Body of pancreas (tissue), 4 donors: Measurements from ENCODE around the gene FYCO1. TPM values are rescaled to one million over a fixed set of nuclear protein-coding genes. Genes with fewer than 3 reads are reported as not detected.

Experiments used
- ATAC-seq: fragments of 150-250 bp; one replicate; pipeline ENCODE4 v1.9.1; 2016
- DNase-seq, 4 donors: peaks; one replicate each; pipeline ENCODE4 v3.0.0-alpha.2; 2019
- H3K27ac ChIP-seq, 4 donors: fragments of 200-600 bp; sonication (generic); 1 replicate in 3 of 4; 2 replicates in 1 of 4; pipeline versions ENCODE4 v1.5.1 to v1.6.1; 2016 to 2019; ENCODE audit warnings: mild to moderate bottlenecking in 1 of 4, mixed read lengths in 1 of 4, moderate library complexity in 1 of 4
- H3K27me3 ChIP-seq, 2 donors: fragments of 200-600 bp; sonication (generic); one replicate each; pipeline ENCODE4 v1.6.0; 2016; ENCODE audit warnings: mild to moderate bottlenecking in 1 of 2
- H3K36me3 ChIP-seq, 2 donors: fragments of 200-600 bp; sonication (generic); replicated peaks in 1 of 2; 2 replicates each; pipeline ENCODE4 v1.5.1; 2016; ENCODE audit warnings: low read depth in 2 of 2; ENCODE audit not compliant: insufficient read depth in 1 of 2
- H3K4me1 ChIP-seq: fragments of 200-600 bp; sonication (generic); one replicate; pipeline ENCODE4 v1.6.0; 2016
- H3K4me3 ChIP-seq, 2 donors: fragments of 200-600 bp; sonication (generic); 1 replicate in 1 of 2; 2 replicates in 1 of 2; pipeline ENCODE4 v1.5.1; 2016 to 2019
- H3K9me3 ChIP-seq, 3 donors: fragments of 200-600 bp; sonication (generic); 1 replicate in 2 of 3; 2 replicates in 1 of 3; pipeline ENCODE4 v1.5.1; 2016
- CTCF ChIP-seq, 7 experiments: fragments of 450-650 bp in 4 of 7; fragments of 200-600 bp in 3 of 7; sonication (generic) in 3 of 7; IDR thresholded peaks; one replicate each; pipeline ENCODE4 v1.5.1; 2016 to 2019; ENCODE audit warnings: antibody characterized with exemption in 7 of 7
- POLR2A ChIP-seq, 3 donors: fragments of 450-650 bp; IDR thresholded peaks; one replicate each; pipeline ENCODE4 v1.6.1; 2016; ENCODE audit warnings: antibody characterized with exemption in 3 of 3, mild to moderate bottlenecking in 2 of 3
- WGBS, 2 donors: methylation state at CpG; one replicate each; pipeline ENCODE4 v1.1.5; 2017; 5-methylcytosine and 5-hydroxymethylcytosine counted together
- intact Hi-C: fragments of 100-400 bp; cut with DNase I; formaldehyde crosslinking; loops from one replicate; pipeline ENCODE4 v1.15.1; 2023
- total RNA-seq, 2 donors: library from RNA; depleted of rRNA; stranded (reverse); fragments of >200 nt; gene quantifications; one replicate each; pipeline ENCODE4 v1.1.0, GENCODE V29; 2016

FYCO1 gene
- total RNA-seq, 2 donors from 2014 or later, result 20.0 to 25.4 TPM

DNA sequence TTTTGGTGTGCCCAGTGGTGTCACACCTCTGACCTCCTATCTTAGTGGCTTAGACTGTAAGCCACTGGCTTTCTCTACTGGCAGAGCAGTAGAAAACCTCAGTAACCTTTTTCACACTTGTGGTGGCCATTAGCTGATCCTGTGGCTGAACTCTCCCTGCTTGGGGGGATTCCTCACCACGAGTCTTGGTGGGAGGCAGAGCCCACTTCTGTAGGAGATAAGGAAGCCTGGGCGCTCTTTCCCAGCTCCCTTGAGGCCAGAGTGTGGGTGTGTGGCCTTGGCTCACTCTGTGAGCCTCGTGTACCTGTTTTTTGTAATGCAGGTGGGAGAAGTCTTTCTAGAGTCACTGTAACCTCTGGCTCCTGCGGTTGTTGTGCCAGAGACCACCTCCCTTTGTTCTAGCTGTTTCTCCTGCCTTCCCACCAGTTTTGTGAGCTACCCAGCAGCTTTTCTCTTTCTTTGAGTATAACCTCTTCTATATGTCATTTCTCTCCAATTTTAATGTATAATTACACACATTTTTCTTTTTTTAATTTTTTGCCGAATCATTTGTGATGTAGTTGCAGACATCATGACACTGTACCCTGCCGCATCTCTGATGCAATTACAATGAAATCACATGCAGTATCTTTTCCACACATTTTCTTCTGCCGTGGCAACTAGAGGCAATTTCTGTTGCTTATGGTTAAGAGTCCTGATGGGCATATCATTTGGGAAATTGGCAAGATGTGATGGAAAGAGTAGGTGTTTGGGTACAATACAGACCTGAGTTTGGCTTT is 17.9 kb upstream of the FYCO1 start:
- Histone ChIP-seq H3K36me3 (no peaks in the 10 kb centered on the region), H3K9me3 (no peaks in the 10 kb centered on the region), H3K27me3 (no peaks in the 10 kb centered on the region), H3K27ac (no peak overlapping the region), H3K4me3 (no peak overlapping the region), H3K4me1 (no peaks in the 10 kb centered on the region)
- intact Hi-C loops, result no loop called here
- 70 to 72% methylated on average over 7 of the region's 7 CpGs for WGBS, 2 donors
- DNase-seq, result no peak
- TF ChIP-seq POLR2A (IDR thresholded peaks at IDR 0.05) (no peak), CTCF (IDR thresholded peaks at IDR 0.05) (no peak)
- ATAC-seq, result no peak

GRCh38 chr3:46012246-46012645 is 16.6 kb upstream of the FYCO1 start:
- intact Hi-C loops, result no loop called here

DNA sequence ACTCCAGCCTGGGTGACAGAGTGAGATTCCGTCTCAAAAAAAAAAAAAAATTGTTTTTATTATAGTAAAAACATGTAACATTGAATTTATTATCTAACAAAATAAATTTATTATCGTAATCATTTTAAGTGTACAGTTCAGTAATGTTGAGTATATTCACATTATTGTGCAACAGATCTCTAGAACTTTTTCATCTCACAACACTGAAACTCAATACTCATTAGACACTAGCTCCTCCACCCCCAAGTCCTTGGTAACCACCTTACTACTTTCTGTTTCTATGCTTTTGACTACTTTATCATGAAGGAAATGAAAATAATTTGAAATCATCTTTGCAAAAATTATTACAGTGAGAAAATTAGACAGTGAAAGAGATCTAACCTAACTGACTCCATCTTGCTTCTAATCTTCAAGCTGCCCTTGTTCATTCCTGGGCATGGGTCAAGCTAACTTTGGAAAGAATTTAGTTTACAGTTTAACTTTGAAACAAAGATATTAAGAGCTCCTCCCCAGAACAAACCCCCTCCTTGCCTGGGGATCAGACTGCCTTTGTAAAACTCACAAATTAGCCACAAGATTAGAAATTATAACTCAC is 15.0 kb upstream of the FYCO1 start:
- Histone ChIP-seq H3K27me3 (no peaks in the 10 kb centered on the region), H3K9me3 (no peaks in the 10 kb centered on the region), H3K27ac (no peak overlapping the region), H3K4me3 (no peak overlapping the region), H3K4me1 (no peaks in the 10 kb centered on the region), H3K36me3 (no peaks in the 10 kb centered on the region)
- TF ChIP-seq POLR2A (IDR thresholded peaks at IDR 0.05), result no peak
- TF ChIP-seq CTCF (IDR thresholded peaks at IDR 0.05), result no peak
- intact Hi-C loops, result no loop called here
- WGBS, 2 donors, result 88 to 89% methylated on average over 2 of the region's 2 CpGs
- ATAC-seq, result no peak
- DNase-seq, result no peak

More at GRCh38 chr3:46012246-46012645, 16.6 kb upstream of the FYCO1 start:
- Histone ChIP-seq H3K4me1 (no peaks in the 10 kb centered on the region), H3K27ac (no peak overlapping the region), H3K9me3 (no peaks in the 10 kb centered on the region), H3K4me3 (no peak overlapping the region), H3K36me3 (no peaks in the 10 kb centered on the region), H3K27me3 (no peaks in the 10 kb centered on the region)
- DNase-seq (no peak), ATAC-seq (no peak)
- WGBS, 2 donors, result 76% methylated on average over 4 of the region's 4 CpGs
- TF ChIP-seq CTCF (IDR thresholded peaks at IDR 0.05) (no peak), POLR2A (IDR thresholded peaks at IDR 0.05) (no peak)

DNA sequence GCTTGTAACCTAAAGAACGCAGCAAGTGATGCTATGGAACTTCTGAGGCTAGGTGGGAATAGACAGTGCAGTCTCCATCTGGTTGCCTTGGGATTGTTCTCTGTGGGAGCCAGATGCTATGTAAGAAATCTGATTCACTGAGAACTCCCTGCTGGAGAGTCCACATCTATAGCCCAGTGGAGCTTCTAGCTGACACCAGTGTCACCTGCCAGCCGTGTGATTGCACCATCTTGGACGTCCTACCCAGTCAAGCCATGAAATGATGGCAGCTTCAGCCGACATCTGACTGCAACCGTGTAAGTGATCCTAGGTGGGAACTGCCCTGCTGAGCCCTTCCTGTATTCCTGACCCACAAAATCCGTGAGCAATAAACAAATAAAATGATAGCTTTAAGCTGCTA is 12.4 kb upstream of the FYCO1 start:
- ATAC-seq, result no peak
- Histone ChIP-seq H3K36me3 (no peaks in the 10 kb centered on the region), H3K27me3 (no peaks in the 10 kb centered on the region), H3K9me3 (no peaks in the 10 kb centered on the region), H3K27ac (no peak overlapping the region), H3K4me3 (no peak overlapping the region), H3K4me1 (no peaks in the 10 kb centered on the region)
- 79 to 86% methylated on average over 6 of the region's 6 CpGs for WGBS, 2 donors
- intact Hi-C loops, result no loop called here
- no peak for TF ChIP-seq POLR2A (IDR thresholded peaks at IDR 0.05)
- no peak for TF ChIP-seq CTCF (IDR thresholded peaks at IDR 0.05)
- DNase-seq, result no peak

DNA sequence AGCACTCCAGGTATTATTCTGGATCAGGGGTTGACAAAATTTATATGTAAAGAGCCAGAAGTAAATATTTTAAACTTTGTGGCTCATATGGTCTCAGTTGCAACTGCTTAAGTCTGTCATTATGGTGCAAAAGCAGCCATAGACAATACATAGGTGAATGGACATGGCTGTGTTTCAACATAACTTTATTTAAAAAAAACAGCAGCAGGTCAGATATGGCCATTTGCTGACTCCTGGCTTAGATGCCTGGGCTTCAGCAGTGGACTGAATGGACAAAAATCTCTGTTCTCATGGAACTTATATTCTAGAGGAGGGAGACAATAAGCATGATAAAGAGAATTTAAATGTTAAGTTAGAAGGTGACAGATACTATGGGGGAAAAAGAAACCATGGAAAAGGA is 11.7 kb upstream of the FYCO1 start:
- no peak for DNase-seq
- Histone ChIP-seq H3K27me3 (no peaks in the 10 kb centered on the region), H3K27ac (no peak overlapping the region), H3K9me3 (no peaks in the 10 kb centered on the region), H3K4me1 (no peaks in the 10 kb centered on the region), H3K36me3 (no peaks in the 10 kb centered on the region), H3K4me3 (no peak overlapping the region)
- no peak for ATAC-seq
- TF ChIP-seq POLR2A (IDR thresholded peaks at IDR 0.05) (no peak), CTCF (IDR thresholded peaks at IDR 0.05) (no peak)
- intact Hi-C loops, result no loop called here
